GM19351 (cell line): ENCODE data around the gene TAPBPL.
"Not testable (repeated sequence)": the region's sequence is repeated elsewhere in the genome, so short reads cannot be mapped to it uniquely, and the experiment has no call there.

Experiments used
- ATAC-seq: cut with Tn5 transposase; IDR thresholded peaks from one replicate; pipeline ENCODE4 v1.9.1; 2021; ENCODE audit warnings: mild to moderate bottlenecking, moderate library complexity; ENCODE audit not compliant: unreplicated experiment

Gene TAPBPL, protein sequence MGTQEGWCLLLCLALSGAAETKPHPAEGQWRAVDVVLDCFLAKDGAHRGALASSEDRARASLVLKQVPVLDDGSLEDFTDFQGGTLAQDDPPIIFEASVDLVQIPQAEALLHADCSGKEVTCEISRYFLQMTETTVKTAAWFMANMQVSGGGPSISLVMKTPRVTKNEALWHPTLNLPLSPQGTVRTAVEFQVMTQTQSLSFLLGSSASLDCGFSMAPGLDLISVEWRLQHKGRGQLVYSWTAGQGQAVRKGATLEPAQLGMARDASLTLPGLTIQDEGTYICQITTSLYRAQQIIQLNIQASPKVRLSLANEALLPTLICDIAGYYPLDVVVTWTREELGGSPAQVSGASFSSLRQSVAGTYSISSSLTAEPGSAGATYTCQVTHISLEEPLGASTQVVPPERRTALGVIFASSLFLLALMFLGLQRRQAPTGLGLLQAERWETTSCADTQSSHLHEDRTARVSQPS

DNA sequence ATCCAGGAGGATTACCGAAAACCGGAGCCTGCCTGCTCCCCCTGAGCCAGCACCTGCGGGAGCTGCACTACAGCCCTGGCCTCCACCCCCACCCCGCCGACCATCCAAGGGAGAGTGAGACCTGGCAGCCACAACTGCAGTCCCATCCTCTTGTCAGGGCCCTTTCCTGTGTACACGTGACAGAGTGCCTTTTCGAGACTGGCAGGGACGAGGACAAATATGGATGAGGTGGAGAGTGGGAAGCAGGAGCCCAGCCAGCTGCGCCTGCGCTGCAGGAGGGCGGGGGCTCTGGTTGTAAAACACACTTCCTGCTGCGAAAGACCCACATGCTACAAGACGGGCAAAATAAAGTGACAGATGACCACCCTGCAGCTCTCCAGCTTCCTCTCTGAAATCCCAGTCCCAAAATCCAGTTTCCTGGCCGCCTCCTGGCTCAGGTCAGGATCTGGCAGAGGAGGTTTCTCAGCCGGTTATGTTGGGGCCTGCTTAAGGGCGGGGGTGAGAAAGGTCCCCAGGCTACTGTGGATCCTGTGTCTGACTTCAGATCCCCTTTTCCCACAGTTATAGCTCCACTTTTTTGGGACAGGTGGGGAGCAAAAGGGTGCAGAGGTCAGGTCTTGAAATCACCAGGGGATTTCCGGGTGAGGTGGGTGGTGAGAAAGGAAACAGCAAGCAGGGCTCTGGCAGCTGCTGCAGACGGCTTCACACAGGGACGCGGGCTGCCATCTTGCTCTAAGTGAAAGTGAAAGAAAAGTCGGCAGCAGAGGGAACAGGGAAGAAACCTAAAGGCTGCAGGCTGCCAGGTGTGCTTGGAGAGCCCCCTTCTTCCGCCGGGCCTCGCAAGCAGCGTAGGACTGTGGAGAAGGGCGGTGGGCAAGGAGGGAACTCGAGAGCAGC, at the start of gene TAPBPL:
Gene TAPBPL (plus strand): TSS at position 695 of the 897 bp plus-strand sequence. CDS start 207 bp downstream, outside the sequence.
- peak; percentile 69 for ATAC-seq

DNA sequence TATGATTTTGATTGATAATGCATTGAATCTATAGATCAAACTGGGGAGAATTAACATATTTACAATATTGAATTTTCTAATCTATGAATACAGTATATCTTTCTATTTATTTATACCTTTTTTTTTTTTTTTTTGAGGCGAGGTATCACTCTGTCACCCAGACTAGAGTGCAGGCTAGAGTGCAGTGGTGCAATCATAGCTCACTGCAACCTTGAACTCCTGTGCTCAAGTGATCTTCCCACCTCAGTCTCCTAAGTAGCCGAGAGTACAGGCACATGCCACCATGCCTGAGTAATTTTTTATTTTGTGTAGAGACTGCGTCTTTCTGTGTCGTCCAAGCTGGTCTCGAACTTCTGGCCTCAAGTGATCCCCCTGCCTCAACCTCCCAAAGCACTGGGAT, 47.5 kb upstream of the TAPBPL start:
- no peak for ATAC-seq

DNA sequence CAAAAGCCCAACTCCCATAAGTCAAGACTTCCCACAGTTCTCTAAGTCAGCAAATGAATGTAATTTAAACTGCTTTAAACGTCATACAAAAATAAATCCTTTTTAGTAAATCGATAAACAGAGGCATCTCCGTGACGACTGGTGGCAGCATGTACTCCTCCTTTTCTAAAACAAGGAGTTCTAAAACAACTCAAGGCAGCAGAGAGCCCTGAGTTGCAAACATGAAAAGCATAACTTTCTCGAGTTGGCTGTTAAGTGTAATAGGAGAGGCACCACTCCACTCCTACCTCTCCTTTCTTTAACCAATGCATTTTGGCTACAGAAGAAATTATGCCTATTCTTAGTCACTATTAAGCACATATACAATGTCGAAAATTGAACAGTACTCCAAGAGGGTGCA, 45.9 kb upstream of the TAPBPL start:
- ATAC-seq: no peak

DNA sequence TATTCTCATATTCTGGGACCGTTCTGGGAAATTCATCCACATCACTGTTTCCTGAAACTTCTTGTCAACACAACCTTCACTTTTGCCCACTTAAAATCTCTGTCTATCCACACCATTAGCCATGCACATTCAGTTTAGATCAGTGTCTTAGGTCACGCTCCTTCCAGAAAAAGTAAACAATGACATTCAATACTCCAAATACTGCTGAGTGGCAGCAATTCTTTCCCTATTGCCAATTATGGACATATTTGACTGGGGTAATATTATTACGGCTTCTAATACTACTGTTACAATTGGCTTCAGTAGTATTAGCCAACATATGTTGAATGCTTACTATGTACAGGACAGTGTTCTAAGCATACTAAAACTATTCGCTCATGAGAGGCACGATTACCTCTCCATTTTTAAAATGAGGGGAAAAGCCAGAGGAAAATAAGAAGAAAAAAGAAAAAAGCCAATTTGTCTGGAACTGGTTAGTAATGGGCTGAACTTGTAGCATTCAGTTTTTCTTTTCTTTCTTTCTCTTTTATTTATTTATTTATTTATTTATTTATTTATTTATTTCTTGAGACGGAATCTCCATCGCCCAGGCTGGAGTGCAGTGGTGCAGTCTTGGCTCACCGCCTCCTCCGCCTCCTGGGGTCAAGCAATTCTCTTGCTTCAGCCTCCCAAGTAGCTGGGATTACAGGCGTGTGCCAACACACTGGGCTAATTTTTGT, 44.4 kb upstream of the TAPBPL start:
- ATAC-seq: no peak

DNA sequence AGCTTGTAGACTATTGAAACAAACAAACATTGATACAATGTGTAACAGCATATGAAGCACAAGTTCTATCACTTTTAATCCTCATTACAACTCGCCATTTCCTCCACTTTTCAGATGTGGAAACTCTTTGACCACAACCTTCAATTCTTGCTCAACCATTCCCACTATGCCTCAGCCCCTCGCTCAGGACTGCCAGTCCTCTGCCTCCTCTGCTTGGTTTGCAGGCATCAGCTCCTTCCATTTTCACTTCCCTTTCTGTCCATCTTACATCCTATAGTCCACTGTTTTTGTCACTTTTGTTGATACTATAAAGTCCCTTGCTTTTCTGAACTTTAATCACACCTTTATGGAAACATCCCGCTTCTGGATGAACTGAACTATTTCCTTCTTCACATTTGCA, 35.2 kb upstream of the TAPBPL start:
- ATAC-seq: no peak

DNA sequence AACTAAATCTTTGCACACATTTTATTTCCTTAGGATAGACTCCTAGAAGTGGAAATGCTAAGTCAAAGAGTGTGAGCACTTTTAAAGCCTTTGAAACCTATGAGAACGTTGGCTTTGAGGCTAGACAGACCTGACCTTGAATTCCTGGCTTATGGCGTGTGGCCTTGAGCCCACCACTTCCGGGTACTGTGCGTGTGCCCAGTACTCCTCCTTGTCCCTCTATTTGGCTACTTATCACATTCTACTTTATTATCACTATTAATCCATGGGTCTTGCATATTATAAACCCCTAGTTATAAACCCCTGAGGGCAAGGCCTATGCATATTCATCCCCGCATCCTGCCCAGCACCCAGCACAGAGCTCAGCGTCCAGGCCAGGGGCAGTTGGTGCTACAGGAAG, 33.0 kb upstream of the TAPBPL start:
- ATAC-seq: no peak

DNA sequence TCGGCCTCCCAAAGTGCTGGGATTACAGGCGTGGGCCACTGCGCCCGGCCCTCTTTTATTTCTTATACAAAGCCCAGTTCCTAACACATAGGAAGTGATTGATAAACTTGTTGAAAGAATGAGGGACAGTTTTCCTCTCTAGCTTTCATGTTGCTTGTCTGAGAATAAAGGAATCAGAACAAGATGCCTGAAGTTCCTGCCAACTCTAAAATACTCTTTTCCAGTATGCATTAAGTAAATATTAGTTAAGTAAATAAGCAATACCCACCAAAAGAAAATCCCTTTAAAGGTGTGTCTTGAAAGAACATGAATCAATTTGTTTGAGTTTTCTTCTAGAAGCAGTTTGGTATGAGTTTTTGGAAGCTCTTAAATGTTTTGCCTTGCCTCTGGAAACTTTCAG, 31.5 kb upstream of the TAPBPL start:
- no peak for ATAC-seq

DNA sequence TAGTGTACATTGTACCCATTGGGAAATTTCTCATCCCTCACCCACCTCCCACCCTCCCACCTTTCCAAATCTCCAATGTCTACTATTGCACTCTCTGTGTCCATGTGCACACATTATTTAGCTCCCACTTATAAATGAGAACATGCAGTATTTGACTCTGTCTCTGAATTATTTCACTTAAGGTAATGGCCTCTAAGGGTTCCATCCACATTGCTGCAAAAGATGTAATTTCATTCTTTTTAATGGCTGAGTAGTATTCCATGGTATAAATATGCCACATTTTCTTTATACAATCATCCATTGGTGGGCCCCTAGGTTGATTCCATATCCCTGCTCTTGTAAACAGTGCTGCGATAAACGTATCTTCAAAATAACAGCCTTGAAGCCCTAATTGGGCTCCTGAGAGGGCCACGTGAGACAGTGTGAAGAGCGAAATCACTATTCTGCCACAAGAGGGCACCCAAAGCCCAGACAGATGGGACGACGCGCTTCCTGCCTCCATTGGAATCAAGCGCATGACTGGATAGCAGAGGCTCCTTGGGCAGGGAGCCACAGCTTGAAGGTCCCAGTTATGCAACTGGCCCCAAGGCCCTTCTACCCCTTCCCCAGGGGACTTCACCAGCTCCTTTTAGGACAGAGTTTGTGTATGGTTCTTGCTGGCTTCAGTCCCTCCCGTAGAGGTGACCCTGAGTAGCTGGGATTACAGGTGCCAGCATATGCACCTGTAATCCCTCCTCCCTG, 28.4 kb upstream of the TAPBPL start:
- peak; percentile 41 for ATAC-seq

DNA sequence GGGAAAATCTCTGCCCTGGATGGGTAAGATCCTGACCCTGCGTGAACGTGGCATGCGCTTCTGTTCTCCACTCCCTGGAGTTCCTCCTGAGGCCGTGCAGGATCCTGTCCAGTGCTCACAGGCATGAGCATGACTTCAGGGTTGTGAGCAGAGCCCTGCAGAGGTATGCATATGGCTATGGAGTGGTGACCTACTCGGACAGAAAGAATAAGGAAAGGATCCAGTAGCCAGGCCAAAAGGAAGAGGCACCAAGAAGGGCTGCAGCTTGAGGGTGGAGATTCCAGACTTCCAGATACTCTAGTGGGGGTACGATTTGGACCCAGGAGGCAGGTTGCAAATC, 27.9 kb upstream of the TAPBPL start:
- ATAC-seq: no peak

DNA sequence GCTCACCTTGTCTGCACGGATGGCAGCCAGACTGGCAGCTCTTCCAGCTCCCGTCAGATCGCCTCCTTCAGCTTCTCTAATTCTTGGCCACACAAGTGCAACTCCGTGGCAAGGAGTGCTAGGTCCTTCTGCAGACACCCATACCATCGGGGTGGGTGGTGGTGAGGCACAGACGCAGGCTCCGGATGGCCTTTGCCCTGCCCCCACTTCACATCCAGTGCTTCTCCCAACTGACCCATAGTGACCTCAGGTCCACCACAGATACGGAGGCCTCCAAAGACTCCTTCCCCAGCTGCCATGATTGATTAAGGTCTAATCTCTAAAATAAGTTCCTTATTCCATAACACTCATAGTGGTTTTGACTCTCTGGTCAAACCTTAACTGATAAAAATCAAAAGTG, 27.0 kb upstream of the TAPBPL start:
- no peak for ATAC-seq

DNA sequence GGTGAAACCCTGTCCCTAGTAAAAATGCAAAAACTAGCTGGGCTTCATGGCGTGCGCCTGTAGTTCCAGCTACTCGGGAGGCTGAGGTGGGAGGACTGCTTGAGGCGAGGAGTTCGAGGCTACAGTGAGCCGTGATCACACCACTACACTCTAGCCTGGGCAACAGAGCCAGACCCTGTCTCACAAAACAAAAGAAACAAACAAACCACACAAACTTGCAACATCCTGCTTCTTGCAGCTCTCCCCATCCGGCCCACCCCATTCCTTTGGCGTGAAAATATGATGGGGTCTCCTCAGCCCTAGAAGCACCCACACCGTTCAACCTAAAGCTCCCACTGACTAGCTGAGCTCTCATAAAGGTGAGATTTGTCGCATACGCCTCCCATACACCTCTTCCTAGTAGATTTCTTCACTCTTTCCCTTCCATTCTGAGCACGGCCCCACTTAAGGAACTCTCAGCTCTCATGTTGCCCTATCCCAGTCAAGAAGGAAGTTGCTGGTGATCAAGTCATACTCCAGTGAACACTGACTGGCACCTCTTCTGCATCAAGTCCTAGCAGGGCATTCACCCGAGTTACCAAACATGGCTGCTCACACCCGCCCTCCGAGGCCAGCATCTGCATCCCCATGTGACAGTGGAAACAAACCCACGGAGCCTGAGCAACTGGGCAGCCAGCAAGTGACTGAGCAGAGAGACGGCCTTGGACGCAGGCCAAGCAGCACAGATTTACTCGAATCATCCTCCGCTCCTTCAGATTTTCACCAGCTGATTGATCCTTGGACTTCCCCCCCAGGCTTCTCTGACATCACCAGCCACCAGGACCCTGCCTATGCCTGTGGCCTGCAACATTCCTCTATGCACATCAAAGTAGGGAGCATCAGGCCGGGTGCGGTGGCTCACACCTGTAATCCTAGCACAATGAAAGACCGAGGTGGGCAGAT, 26.0 kb upstream of the TAPBPL start:
- ATAC-seq: no peak

DNA sequence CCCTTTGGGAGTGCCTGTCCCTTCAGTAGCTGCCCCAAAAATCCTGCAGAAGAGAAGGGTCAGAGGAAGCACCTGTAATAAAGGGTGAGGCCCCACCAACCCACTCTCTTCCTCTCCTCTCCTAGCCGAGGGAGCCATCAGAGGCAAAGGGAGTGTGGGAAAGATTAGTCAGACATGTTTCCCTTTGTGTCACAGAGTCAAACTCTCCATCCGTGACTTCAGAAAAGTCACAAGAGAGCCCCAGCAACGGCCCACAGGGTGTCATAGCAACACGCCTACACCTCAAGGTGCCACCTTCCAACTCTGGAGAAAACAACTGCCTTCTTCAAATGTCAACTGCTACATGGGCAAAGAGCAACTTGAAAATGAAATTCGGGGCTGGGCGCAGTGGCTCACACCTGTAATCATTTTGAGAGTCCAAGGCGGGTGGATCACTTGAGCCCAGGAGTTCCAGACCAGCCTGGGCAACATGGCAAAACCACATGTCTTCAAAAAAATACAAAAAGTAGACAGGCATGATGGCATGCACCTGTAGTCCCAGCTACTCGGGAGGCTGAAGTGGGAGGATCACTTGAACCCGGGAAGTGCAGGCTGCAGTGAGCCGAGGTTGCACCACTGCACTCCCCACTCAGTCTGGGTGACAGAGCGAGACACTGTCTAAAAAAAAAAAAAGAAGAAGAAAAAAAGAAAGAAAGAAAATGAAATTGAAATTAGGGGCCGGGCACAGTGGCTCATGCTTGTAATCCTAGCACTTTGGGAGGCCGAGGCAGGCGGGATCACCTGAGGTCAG, 24.8 kb upstream of the TAPBPL start:
- ATAC-seq: peak; percentile 59

DNA sequence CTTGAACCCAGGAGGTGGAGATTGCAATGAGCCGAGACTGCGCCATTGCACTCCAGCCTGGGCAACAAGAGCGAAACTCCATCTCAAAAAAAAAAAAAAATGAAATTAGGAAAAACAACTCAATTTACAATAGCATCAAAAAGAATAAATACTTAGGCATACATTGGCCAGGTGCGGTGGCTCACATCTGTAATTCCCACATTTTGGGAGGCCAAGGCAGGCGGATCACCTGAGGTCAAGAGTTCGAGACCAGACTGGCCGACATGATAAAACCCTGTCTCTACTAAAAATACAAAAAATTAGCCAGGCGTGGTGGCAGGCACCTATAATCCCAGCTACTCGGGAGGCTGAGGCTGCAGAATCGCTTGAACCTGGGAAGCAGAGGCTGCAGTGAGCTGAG, 24.0 kb upstream of the TAPBPL start:
- not testable (repeated sequence) for ATAC-seq

DNA sequence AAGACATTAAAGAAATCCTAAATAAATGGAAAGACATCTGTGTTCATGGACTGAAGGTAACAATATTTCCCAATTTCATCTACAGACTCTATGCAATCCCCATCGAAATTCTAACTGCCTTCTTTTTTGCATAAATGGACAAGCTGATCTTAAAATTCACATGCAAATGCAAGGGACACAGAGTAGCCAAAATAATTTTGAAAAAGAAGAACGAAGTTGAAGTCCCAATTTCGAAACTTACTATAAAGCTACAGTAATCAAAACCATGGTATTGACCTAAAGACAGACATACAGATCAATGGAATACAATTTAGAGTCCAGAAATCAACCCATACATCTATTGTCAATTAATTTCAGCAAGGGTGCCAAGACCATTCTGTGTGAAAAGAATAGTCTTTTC, 23.5 kb upstream of the TAPBPL start:
- no peak for ATAC-seq

DNA sequence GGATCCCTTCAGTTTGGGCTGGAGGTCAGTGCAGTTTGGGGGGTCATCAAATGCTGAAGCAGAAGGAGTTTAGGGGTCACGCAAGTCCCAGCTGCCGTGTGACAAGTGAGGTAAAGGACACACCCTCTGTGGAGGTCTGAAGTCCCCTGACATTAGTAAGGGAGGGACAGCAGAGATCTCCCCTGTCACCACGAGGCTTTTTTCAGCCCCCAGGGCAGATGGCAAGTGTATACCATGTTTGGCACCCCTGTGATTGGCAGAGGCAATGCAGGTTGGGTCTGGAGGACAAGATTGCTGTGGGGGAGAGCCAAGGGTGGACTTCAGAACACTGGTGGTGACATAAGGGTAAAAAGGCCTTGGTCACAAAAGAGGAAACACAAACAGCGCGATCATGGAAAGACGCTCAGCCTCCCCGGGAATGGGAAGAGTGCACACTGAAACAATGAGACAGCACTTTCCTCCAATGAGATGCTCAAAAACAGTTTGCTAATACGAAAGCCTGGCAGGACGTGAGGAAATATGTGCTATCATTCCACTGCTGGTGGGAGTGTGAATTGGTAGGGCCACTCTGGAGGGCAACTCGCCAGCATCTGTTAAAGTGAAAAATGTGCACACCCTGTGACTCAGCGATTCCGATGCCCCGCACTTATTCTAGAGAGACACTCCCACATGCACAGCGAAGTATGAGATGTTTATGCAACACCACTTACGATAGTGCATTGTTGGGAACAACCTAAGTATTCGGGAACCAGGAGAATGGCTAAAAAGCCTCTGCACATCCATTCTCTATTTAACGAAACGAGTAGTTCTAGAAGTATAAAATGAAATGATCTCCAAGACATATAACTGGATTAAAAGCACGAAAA, 21.5 kb upstream of the TAPBPL start:
- ATAC-seq: no peak

DNA sequence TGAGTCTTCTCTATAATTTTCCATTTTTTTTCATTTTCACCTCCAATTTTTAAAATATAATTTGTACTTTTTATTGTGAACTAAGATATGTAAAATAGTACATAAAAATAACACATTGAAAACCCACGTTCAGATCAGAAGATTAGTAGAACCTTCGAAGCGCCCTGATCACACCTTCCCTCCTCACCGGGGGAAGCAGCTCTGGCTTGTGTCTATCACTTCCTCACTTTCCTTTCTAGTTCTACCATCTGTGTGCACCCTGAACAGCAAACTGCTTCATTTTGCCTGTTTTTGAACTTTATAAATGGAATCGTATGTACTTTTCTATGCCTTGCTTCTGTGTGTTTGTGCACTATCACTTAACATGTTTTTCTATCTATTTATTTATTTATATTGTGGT, 18.9 kb upstream of the TAPBPL start:
- ATAC-seq: no peak

DNA sequence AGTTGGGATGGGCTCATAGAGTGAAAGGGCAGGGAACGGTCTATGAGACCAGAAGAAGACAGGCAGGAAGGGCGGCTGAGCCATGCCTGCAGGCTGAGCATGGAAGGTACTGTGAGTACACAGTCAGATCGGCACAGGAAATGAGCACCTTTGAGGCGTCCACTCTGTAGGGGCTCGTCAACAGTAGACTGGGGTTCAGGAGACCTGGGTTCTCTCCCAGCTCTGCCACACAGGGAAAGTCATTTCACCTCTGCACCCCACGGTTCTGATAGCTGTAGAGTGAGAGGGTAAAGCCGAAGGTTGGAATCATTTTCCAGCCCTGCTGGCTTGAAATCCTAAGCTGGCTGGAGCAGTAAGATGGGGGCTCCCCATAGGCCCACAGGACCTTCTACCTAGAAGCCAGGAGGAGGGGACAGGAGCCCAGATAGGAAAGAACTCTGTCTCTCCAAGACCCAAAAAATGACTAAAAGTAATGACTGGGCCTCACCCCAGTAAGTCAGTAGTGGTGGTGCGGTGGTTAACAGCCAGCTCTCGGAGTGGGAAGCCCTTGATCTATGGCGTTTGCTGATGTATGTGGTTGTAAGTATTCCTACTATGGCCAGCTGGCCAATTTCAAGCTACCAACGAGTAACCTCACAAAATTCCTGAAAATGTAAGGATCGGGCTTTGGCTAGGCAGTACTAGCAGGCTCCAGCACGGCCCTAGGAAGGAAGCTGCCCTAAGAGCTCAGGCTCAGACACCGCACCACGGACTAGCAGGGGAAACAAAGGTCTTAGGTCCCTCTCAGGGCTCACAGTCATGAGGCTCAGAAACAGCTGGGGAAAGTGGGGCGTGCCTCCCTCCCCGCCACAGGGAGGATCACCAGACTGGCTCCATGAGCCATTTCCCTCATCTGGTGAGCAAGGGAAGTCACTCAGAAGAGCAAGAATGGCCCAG, 17.4 kb upstream of the TAPBPL start:
- ATAC-seq: no peak
